Karpas-422 (cell line): ENCODE data around the gene DHODH. TPM values are rescaled to one million over a fixed set of nuclear protein-coding genes. Genes with fewer than 3 reads are reported as not detected.
"Not testable (repeated sequence)": the region's sequence is repeated elsewhere in the genome, so short reads cannot be mapped to it uniquely, and the experiment has no call there.

Source experiments
- DNase-seq: peaks from one replicate; pipeline ENCODE4 v3.0.0-alpha.2; 2015
- H2AFZ ChIP-seq: fragments of 200-600 bp; sonication (generic); 2 replicates; pipeline ENCODE4 v1.6.1; 2014; ENCODE audit warnings: antibody characterized with exemption, low read length, mixed read lengths
- H3K27ac ChIP-seq: fragments of 200-600 bp; sonication (generic); 2 replicates; pipeline ENCODE4 v1.5.1; 2014; ENCODE audit warnings: mild to moderate bottlenecking, low read length, moderate library complexity
- H3K27me3 ChIP-seq: fragments of 200-600 bp; sonication (generic); 2 replicates; pipeline ENCODE4 v1.6.1; 2014; ENCODE audit warnings: low read length, mixed read lengths
- H3K36me3 ChIP-seq: fragments of 200-600 bp; sonication (generic); 2 replicates; pipeline ENCODE4 v1.6.1; 2014; ENCODE audit warnings: low read length, mixed read lengths; ENCODE audit not compliant: insufficient read depth
- H3K4me1 ChIP-seq: fragments of 200-600 bp; sonication (generic); 2 replicates; pipeline ENCODE4 v1.6.1; 2014; ENCODE audit warnings: mild to moderate bottlenecking, low read length, mixed read lengths
- H3K4me2 ChIP-seq: fragments of 200-600 bp; sonication (generic); 2 replicates; pipeline ENCODE4 v1.6.1; 2014; ENCODE audit warnings: low read length, low read depth, mild to moderate bottlenecking; ENCODE audit not compliant: poor library complexity, severe bottlenecking
- H3K4me3 ChIP-seq: fragments of 200-600 bp; sonication (generic); 2 replicates; pipeline ENCODE4 v1.5.1; 2014; ENCODE audit warnings: mild to moderate bottlenecking, antibody characterized with exemption, low read length, mixed read lengths
- H3K79me2 ChIP-seq: fragments of 200-600 bp; sonication (generic); 2 replicates; pipeline ENCODE4 v1.6.1; 2014; ENCODE audit warnings: mild to moderate bottlenecking, low read length, mixed read lengths
- H3K9ac ChIP-seq: fragments of 200-600 bp; sonication (generic); 2 replicates; pipeline ENCODE4 v1.6.0; 2014; ENCODE audit warnings: low read length
- H3K9me2 ChIP-seq: fragments of 200-600 bp; sonication (generic), shearing (Covaris generic); replicated peaks from 2 replicates; pipeline ENCODE4 v1.6.0; 2014; ENCODE audit warnings: mild to moderate bottlenecking, low read length, moderate library complexity; ENCODE audit not compliant: insufficient read depth
- H3K9me3 ChIP-seq: fragments of 300-700, 200-600 bp; sonication (generic); 2 replicates; pipeline ENCODE4 v1.6.1; 2014; ENCODE audit warnings: low read length, mixed read lengths
- H4K20me1 ChIP-seq: fragments of 200-600 bp; sonication (generic); 2 replicates; pipeline ENCODE4 v1.6.1; 2014; ENCODE audit warnings: mild to moderate bottlenecking, antibody characterized with exemption, low read length, low read depth; ENCODE audit not compliant: insufficient read depth
- total RNA-seq: library from RNA; depleted of rRNA; stranded (reverse); fragments of >200 nt; shearing (Covaris generic); gene quantifications from 2 replicates; pipeline ENCODE4 v1.2.3, GENCODE V29; 2014; ENCODE audit warnings: low replicate concordance

Gene DHODH
- total RNA-seq, 1 experiment from 2014 or later, result 7.6 TPM

- H3K9me3 ChIP-seq, result no peaks in the 10 kb centered on the region
- H3K9ac ChIP-seq, result no peak overlapping the region
- H3K4me3 ChIP-seq, result no peak overlapping the region
- no peaks in the 10 kb centered on the region for H3K4me1 ChIP-seq
- H3K9me2 ChIP-seq, result no peaks in the 10 kb centered on the region
- H3K4me2 ChIP-seq, result no peak overlapping the region
- no peaks in the 10 kb centered on the region for H3K79me2 ChIP-seq
- no peak overlapping the region for H2AFZ ChIP-seq
- H3K27me3 ChIP-seq, result no peaks in the 10 kb centered on the region
- no peak overlapping the region for H3K27ac ChIP-seq
- no peaks in the 10 kb centered on the region for H3K36me3 ChIP-seq
- no peak for DNase-seq
- no peaks in the 10 kb centered on the region for H4K20me1 ChIP-seq
Measured at GRCh38 chr16:72050769-72051464, 42.4 kb downstream of the DHODH start.

DNA sequence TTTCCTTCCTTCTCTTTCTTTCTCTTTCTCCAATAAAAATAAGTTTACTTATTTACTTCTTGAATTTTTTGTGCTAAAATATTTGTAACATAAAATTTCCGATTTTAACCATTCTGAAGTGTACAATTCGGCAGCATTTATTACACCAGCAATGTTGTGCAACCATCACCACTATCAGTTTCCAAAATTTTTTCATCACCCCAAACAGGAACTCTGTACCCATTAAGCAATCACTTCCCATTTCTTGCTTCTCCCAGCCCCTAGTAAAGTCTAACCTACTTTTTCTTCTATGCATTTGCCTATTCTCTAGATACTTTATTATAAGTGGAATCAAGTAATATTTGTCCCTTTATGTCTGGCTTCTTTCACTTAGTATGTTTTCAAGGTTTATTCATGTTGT lies 43.3 kb downstream of the DHODH start:
- no peaks in the 10 kb centered on the region for H4K20me1 ChIP-seq
- no peak overlapping the region for H3K9ac ChIP-seq
- H3K9me3 ChIP-seq, result no peaks in the 10 kb centered on the region
- no peaks in the 10 kb centered on the region for H3K36me3 ChIP-seq
- no peak overlapping the region for H2AFZ ChIP-seq
- no peaks in the 10 kb centered on the region for H3K9me2 ChIP-seq
- no peak overlapping the region for H3K27ac ChIP-seq
- no peaks in the 10 kb centered on the region for H3K4me1 ChIP-seq
- no peak overlapping the region for H3K4me2 ChIP-seq
- H3K27me3 ChIP-seq, result no peaks in the 10 kb centered on the region
- H3K79me2 ChIP-seq, result no peaks in the 10 kb centered on the region
- no peak for DNase-seq
- H3K4me3 ChIP-seq, result no peak overlapping the region

GRCh38 chr16:72054254-72054847 lies 45.8 kb downstream of the DHODH start, which contains the start of gene HP:
Gene HP (plus strand): TSS chr16:72054505. CDS start chr16:72054653, 148 bp downstream.
- H3K79me2 ChIP-seq, H3K9me3 ChIP-seq, H3K4me3 ChIP-seq, H4K20me1 ChIP-seq, H2AFZ ChIP-seq, H3K27me3 ChIP-seq, H3K4me1 ChIP-seq, DNase-seq, H3K27ac ChIP-seq, H3K36me3 ChIP-seq, H3K9ac ChIP-seq, H3K4me2 ChIP-seq, H3K9me2 ChIP-seq: not testable (repeated sequence)

GRCh38 chr16:72055911-72056310 lies 47.4 kb downstream of the DHODH start:
- Histone ChIP-seq H3K27me3 (no peaks in the 10 kb centered on the region), H3K79me2 (no peaks in the 10 kb centered on the region), H3K9ac (no peak overlapping the region), H3K4me3 (no peak overlapping the region), H3K4me2 (no peak overlapping the region), H2AFZ (no peak overlapping the region), H4K20me1 (no peaks in the 10 kb centered on the region), H3K36me3 (no peaks in the 10 kb centered on the region), H3K9me3 (no peaks in the 10 kb centered on the region), H3K27ac (no peak overlapping the region), H3K9me2 (no peaks in the 10 kb centered on the region), H3K4me1 (no peaks in the 10 kb centered on the region)
- no peak for DNase-seq

DNA sequence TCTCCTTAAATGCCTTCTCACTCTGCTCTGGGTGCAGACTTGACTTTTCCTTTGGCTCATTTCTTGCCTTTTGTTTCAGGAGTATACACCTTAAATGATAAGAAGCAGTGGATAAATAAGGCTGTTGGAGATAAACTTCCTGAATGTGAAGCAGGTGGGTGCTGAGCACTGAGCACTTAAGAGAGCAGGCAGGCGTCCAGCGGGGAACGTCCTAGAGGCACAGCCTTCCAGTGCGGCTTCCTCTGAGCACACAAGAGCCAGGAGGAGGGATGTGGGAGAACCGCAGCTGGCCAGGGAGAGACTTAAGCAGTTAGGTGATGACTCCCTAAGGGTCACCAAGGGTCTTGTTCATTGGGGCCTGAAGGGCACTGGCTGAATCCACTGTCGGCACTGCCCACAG lies 48.8 kb downstream of the DHODH start:
- H4K20me1 ChIP-seq, H3K27ac ChIP-seq, H3K4me3 ChIP-seq, H3K9ac ChIP-seq, H3K27me3 ChIP-seq, H3K79me2 ChIP-seq, DNase-seq, H3K9me2 ChIP-seq, H2AFZ ChIP-seq, H3K9me3 ChIP-seq, H3K4me2 ChIP-seq, H3K4me1 ChIP-seq, H3K36me3 ChIP-seq: not testable (repeated sequence)

DNA sequence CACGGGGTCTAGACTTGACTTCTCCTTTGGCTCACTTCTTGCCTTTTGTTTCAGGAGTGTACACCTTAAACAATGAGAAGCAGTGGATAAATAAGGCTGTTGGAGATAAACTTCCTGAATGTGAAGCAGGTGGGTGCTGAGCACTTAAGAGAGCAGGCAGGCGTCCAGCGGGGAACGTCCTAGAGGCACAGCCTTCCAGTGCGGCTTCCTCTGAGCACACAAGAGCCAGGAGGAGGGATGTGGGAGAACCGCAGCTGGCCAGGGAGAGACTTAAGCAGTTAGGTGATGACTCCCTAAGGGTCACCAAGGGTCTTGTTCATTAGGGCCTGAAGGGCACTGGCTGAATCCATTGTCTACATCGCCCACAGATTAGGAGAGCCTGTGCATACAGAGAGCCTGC lies 50.5 kb downstream of the DHODH start:
- not testable (repeated sequence) for H3K9ac ChIP-seq, H3K4me2 ChIP-seq, DNase-seq, H3K9me2 ChIP-seq, H3K9me3 ChIP-seq, H3K4me1 ChIP-seq, H3K27ac ChIP-seq, H2AFZ ChIP-seq, H3K79me2 ChIP-seq, H3K4me3 ChIP-seq, H3K27me3 ChIP-seq, H3K36me3 ChIP-seq, H4K20me1 ChIP-seq

DNA sequence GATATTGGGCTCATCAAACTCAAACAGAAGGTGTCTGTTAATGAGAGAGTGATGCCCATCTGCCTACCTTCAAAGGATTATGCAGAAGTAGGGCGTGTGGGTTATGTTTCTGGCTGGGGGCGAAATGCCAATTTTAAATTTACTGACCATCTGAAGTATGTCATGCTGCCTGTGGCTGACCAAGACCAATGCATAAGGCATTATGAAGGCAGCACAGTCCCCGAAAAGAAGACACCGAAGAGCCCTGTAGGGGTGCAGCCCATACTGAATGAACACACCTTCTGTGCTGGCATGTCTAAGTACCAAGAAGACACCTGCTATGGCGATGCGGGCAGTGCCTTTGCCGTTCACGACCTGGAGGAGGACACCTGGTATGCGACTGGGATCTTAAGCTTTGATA lies 51.9 kb downstream of the DHODH start:
- H3K9me2 ChIP-seq, result no peaks in the 10 kb centered on the region

GRCh38 chr16:72061564-72061963 lies 53.0 kb downstream of the DHODH start:
- Histone ChIP-seq H3K9ac (no peak overlapping the region), H3K4me3 (no peak overlapping the region)

More for the DNA sequence above, 51.9 kb downstream of the DHODH start:
- H3K4me3 ChIP-seq, result no peak overlapping the region
- H3K79me2 ChIP-seq, result no peaks in the 10 kb centered on the region
- H4K20me1 ChIP-seq, result no peaks in the 10 kb centered on the region
- H3K9me3 ChIP-seq, result no peaks in the 10 kb centered on the region
- H3K9ac ChIP-seq, result no peak overlapping the region
- H3K27ac ChIP-seq, result no peak overlapping the region
- DNase-seq, result no peak
- H2AFZ ChIP-seq, result no peak overlapping the region
- H3K4me2 ChIP-seq, result no peak overlapping the region
- H3K27me3 ChIP-seq, result no peaks in the 10 kb centered on the region
- no peaks in the 10 kb centered on the region for H3K36me3 ChIP-seq
- no peaks in the 10 kb centered on the region for H3K4me1 ChIP-seq

More at GRCh38 chr16:72061564-72061963, 53.0 kb downstream of the DHODH start:
- H4K20me1 ChIP-seq, result no peaks in the 10 kb centered on the region
- H3K9me2 ChIP-seq, result no peaks in the 10 kb centered on the region
- H3K79me2 ChIP-seq, result no peaks in the 10 kb centered on the region
- H3K4me2 ChIP-seq, result no peak overlapping the region
- H2AFZ ChIP-seq, result no peak overlapping the region
- no peaks in the 10 kb centered on the region for H3K9me3 ChIP-seq
- no peaks in the 10 kb centered on the region for H3K4me1 ChIP-seq
- DNase-seq, result no peak
- no peak overlapping the region for H3K27ac ChIP-seq
- no peaks in the 10 kb centered on the region for H3K27me3 ChIP-seq
- no peaks in the 10 kb centered on the region for H3K36me3 ChIP-seq
